ENCODE results near the gene HYAL4. TPM values are rescaled to one million over a fixed set of nuclear protein-coding genes. Genes with fewer than 3 reads are reported as not detected.
A peak's percentile ranks its signal among the peaks of the same experiment; 100 is the strongest.

HYAL4 gene
- total RNA-seq, 4 donors from 2014 or later, result not detected

DNA sequence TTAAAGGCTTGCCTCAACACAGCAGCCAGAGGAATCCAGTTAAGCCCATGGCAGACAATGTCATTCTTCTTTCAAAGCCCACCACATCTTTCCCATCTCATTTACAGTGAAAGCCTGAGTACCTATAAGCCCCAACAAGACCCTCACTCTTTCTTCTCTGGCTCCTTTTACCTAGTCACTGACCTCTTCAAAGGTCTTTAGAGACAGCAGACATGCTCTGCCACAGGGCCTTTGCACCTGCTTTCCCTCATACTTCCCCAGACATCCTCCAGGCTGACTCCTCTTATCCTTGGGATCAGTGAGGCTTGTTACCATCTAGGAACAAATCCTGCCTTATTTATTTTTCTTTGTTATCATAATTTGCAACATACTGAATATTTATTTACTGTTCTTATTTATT lies 17.8 kb downstream of the HYAL4 start:
- no peaks in the 10 kb centered on the region for H3K36me3 ChIP-seq
- intact Hi-C loops (cut with DNase I; ENCODE audit: low total_unique reads), result loop anchor here (10.0 kb wide), 2 partner anchors 58 to 178 kb away; no protein-coding TSS in a partner anchor
- H3K27ac ChIP-seq, result no peak overlapping the region
- H3K9me3 ChIP-seq, result no peaks in the 10 kb centered on the region
- TF ChIP-seq POLR2AphosphoS5 (IDR thresholded peaks at IDR 0.05), result no peak
- TF ChIP-seq, protein P1, sequence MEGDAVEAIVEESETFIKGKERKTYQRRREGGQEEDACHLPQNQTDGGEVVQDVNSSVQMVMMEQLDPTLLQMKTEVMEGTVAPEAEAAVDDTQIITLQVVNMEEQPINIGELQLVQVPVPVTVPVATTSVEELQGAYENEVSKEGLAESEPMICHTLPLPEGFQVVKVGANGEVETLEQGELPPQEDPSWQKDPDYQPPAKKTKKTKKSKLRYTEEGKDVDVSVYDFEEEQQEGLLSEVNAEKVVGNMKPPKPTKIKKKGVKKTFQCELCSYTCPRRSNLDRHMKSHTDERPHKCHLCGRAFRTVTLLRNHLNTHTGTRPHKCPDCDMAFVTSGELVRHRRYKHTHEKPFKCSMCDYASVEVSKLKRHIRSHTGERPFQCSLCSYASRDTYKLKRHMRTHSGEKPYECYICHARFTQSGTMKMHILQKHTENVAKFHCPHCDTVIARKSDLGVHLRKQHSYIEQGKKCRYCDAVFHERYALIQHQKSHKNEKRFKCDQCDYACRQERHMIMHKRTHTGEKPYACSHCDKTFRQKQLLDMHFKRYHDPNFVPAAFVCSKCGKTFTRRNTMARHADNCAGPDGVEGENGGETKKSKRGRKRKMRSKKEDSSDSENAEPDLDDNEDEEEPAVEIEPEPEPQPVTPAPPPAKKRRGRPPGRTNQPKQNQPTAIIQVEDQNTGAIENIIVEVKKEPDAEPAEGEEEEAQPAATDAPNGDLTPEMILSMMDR (IDR thresholded peaks at IDR 0.05), result no peak
- no peak for TF ChIP-seq POLR2A (IDR thresholded peaks at IDR 0.05)
- TF ChIP-seq EP300 (IDR thresholded peaks at IDR 0.05; ENCODE audit: low read depth), result no peak
- no peak for DNase-seq
- no peaks in the 10 kb centered on the region for H3K27me3 ChIP-seq
- no peak overlapping the region for H3K4me3 ChIP-seq
- in situ Hi-C loops (cut with MboI; ENCODE audit: low pct_ligation_motif_present in 1 of 4, low pct_unique_long_range_greater_than_20kb in 1 of 4, low sequenced_read_pairs in 3 of 4), result loop anchor here (10.0 to 25.0 kb wide), 5 partner anchors 58 to 368 kb away; no protein-coding TSS in a partner anchor
- peaks cover 4 to 21% (median 11%) of the 10 kb centered on the region in 4 donors for H3K4me1 ChIP-seq

DNA sequence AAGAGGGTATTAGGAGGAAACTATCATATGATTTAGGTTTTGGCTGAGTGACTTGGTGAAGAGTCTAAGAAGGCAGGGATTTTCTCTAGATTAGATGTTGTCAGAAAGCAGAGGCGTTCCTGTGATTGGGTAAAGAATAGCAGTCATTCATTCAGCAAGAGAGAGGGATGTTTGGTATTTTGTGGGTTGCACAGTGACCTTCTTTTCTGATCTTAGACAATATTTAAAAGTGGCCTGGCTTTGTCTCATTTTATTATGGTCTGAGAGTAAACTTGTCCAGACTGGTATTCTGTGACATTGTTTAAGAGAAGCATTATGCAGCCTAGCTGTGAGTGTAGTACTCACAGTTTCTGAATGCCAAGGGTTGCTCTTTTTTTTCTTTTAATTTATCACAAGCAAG lies 18.5 kb downstream of the HYAL4 start:
- H3K27ac ChIP-seq, result peak overlapping the region; percentile 64 to 82 (median 74)
- in situ Hi-C loops (cut with MboI; ENCODE audit: low pct_ligation_motif_present in 1 of 4, low pct_unique_long_range_greater_than_20kb in 1 of 4, low sequenced_read_pairs in 3 of 4), result loop anchor here (10.0 to 25.0 kb wide), 5 partner anchors 59 to 369 kb away; no protein-coding TSS in a partner anchor
- intact Hi-C loops (cut with DNase I; ENCODE audit: low total_unique reads), result loop anchor here (10.0 kb wide), 2 partner anchors 59 to 179 kb away; no protein-coding TSS in a partner anchor

DNA sequence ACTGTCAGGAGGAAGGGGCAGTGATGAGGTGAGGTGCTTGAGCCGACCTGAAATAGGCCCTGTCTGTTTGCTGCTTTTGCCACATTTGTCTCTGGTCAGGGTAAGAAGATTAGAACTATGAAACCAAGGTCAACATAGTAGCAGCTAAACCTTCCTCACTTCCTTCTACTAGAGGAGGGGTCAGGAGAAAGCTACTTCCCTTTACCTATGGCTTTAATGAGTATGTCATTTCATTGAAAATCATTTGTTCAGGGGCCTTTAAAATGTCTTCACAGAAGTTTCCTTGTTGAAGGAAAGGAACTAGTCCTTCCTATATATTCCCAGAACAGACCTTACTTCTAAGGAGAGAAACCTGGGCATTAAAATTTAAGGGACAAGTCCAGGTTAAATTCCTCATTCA lies 19.0 kb downstream of the HYAL4 start:
- Histone ChIP-seq H3K27ac (peak overlapping the region; percentile 64 to 82 (median 74)), H3K4me1 (peaks cover 4 to 21% (median 11%) of the 10 kb centered on the region in 4 donors), H3K36me3 (no peaks in the 10 kb centered on the region), H3K9me3 (no peaks in the 10 kb centered on the region), H3K4me3 (no peak overlapping the region), H3K27me3 (no peaks in the 10 kb centered on the region)
- 32% methylated on average over 1 of the region's 1 CpG; no CpG with 5 or more reads in 1 of the 2 donors for WGBS, 2 donors (ENCODE audit: low coverage in 1 of 2)
- in situ Hi-C loops (cut with MboI; ENCODE audit: low pct_ligation_motif_present in 1 of 4, low pct_unique_long_range_greater_than_20kb in 1 of 4, low sequenced_read_pairs in 3 of 4) (loop anchor here (10.0 to 25.0 kb wide), 5 partner anchors 59 to 369 kb away; no protein-coding TSS in a partner anchor), intact Hi-C loops (cut with DNase I; ENCODE audit: low total_unique reads) (loop anchor here (10.0 kb wide), 2 partner anchors 59 to 179 kb away; no protein-coding TSS in a partner anchor)
- TF ChIP-seq POLR2A (IDR thresholded peaks at IDR 0.05), result no peak
- TF ChIP-seq, protein P1 (IDR thresholded peaks at IDR 0.05), result no peak
- TF ChIP-seq EP300 (IDR thresholded peaks at IDR 0.05; ENCODE audit: low read depth), result no peak
- no peak for TF ChIP-seq POLR2AphosphoS5 (IDR thresholded peaks at IDR 0.05)
- no peak for DNase-seq

More for the DNA sequence above, 18.5 kb downstream of the HYAL4 start:
- no peaks in the 10 kb centered on the region for H3K9me3 ChIP-seq
- 81 to 89% methylated on average over 1 of the region's 1 CpG for WGBS, 2 donors (ENCODE audit: low coverage in 1 of 2)
- no peaks in the 10 kb centered on the region for H3K36me3 ChIP-seq
- H3K4me1 ChIP-seq, result peaks cover 4 to 21% (median 11%) of the 10 kb centered on the region in 4 donors
- DNase-seq, result no peak
- TF ChIP-seq, protein P1 (IDR thresholded peaks at IDR 0.05), result no peak
- TF ChIP-seq POLR2A (IDR thresholded peaks at IDR 0.05) (no peak), POLR2AphosphoS5 (IDR thresholded peaks at IDR 0.05) (no peak), EP300 (IDR thresholded peaks at IDR 0.05; ENCODE audit: low read depth) (no peak)
- no peaks in the 10 kb centered on the region for H3K27me3 ChIP-seq
- no peak overlapping the region for H3K4me3 ChIP-seq

DNA sequence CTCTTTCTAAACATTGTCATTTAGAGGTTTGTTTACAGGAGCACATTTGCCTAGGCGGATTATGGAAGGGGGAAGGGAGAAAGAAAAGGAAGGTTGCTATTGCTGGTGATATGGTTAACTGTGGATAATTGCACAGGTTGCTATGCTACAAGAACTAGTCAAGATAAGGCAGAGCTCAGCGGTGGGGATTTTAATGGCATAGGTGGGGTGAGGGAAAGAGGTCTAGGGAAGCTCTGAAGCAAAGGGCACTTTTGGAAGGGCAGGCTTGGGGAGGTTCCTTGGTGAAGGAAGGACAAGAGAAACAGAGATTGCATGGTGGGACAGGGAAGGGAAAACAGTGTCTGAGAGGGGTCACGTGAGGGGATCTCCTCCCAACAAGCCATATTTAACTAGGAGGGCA lies 19.5 kb downstream of the HYAL4 start:
- Histone ChIP-seq H3K27me3 (no peaks in the 10 kb centered on the region), H3K4me1 (peaks cover 4 to 21% (median 11%) of the 10 kb centered on the region in 4 donors), H3K4me3 (no peak overlapping the region), H3K36me3 (no peaks in the 10 kb centered on the region), H3K27ac (peak overlapping the region; percentile 64 to 82 (median 74)), H3K9me3 (no peaks in the 10 kb centered on the region)
- peak; percentile 57 for DNase-seq
- TF ChIP-seq POLR2AphosphoS5 (IDR thresholded peaks at IDR 0.05) (no peak), POLR2A (IDR thresholded peaks at IDR 0.05) (no peak), EP300 (IDR thresholded peaks at IDR 0.05; ENCODE audit: low read depth) (no peak)
- TF ChIP-seq, protein P1 (IDR thresholded peaks at IDR 0.05), result no peak
- intact Hi-C loops (cut with DNase I; ENCODE audit: low total_unique reads) (loop anchor here (10.0 kb wide), 2 partner anchors 60 to 180 kb away; no protein-coding TSS in a partner anchor), in situ Hi-C loops (cut with MboI; ENCODE audit: low pct_ligation_motif_present in 1 of 4, low pct_unique_long_range_greater_than_20kb in 1 of 4, low sequenced_read_pairs in 3 of 4) (loop anchor here (10.0 to 25.0 kb wide), 5 partner anchors 60 to 370 kb away; no protein-coding TSS in a partner anchor)
- WGBS, 2 donors (ENCODE audit: low coverage in 1 of 2), result 33 to 49% methylated on average over 1 to 3 of the region's 3 CpGs
